IPS-NIHi11 (cell line): ENCODE data around the gene DCHS2.

Experiments used
- DNase-seq: peaks from one replicate; pipeline ENCODE4 v3.0.0; 2012; ENCODE audit warnings: mixed read lengths, low spot score

Gene DCHS2

DNA sequence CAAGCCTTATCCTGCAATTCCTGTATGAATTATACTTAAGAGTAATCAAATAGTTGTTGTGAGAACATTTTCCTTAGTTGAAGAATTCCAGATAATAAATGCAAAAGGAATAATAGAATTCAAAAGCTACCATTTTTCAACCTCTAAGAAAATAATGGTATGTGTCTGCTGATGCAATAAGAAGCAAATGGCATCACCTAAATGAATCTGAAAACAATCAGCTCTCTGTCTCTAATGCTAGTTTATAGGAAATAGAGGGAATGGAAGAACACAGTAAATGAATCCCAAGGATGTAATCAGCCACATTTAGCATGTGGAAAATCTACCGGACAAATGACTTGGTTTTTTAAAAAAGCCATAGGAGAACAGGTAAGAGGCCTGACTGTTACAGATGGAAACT lies 115.1 kb downstream of the DCHS2 start:
- DNase-seq = no peak

DNA sequence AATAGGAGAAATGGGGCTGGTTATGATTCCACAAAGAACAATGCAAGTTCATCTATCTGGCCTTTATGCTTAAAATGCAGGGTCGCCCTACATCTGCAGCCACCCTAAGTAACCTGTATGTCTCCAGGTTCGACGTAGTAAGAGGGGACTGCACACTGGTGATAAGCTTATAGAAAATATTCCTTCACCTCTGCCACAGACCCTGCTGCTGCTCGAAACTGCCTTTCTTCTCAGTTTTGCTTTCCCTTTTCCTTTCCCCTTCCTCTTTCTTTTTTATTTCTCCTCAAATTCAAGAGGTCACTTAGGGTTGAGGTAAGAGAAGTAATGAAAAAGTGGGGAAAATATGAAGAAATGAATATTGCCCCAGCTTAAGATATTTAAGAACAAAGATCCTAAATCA lies 123.5 kb downstream of the DCHS2 start:
- DNase-seq = no peak

DNA sequence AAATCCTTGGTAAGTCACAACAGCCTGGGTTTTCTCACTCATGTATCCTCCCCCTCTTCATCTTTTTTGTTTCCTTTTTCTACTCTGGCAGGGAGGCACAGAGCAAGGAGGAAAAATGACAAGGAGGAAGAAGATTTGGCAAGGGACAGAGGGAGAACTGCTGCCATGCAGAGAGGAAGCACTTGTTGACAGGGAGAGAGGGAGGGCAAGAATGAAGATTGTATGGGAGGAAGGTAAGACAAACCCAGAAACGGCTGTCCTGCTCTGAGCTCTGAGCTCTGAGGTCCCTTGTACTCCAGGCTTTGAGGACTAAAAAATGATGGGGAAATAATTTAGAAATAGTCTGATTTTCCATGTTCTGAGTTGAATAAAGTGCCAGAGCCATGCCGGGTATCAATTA lies 123.9 kb downstream of the DCHS2 start:
- no peak for DNase-seq

DNA sequence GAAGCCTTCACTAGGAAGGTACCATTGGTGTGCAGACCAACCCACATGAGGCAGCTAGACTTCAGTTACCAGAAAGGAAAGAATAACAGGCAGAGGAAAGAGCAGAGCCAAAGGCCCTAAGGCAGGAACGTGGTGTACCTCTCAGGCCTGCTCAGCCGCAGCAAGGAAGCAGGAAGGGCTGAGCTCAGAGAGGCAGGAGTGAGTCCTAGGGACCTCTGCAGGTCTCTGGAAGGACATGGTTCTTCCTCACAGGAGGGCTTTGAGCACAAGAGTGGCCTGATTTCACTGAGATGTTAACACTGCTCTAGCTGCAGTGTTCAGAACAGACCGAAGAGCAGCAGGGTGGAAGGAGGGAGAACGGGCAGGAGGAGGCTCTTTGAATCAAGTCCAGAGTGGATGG lies 124.6 kb downstream of the DCHS2 start:
- no peak for DNase-seq

DNA sequence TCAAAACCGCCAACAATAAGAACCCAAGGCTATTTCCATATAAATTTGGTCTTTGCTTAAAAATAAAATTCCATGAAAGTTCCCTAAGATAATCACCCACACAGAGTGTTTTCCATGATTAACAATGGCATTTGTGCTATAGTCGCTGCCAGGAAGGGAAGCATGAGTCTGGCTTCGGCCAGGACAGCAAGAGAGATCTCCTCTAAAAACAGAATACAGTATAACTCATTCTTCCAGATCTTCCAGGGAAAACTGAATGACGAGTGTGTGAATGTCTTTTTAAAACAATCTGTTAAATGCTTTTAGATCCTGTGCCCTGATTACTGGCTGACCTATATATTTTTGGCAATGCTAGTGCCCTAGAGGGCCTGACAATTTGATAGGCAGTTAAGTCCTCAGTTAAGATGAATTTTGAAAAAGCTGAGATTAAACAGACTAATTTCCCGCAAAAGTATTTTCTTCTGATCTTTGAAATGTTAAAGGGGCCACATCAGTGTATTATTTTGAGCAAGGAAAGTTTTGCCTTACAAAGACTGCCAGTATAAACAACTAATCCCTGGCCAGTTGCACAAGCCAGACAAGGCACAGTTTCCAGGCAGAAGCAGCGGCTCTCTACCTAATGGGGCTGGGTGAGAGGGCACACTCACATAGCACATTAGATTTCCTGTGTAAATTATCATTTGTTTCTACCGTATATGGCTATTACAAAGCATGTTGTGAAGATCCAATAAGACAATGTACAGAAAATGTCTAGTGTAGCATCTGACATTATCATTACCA lies 127.3 kb downstream of the DCHS2 start:
- no peak for DNase-seq

DNA sequence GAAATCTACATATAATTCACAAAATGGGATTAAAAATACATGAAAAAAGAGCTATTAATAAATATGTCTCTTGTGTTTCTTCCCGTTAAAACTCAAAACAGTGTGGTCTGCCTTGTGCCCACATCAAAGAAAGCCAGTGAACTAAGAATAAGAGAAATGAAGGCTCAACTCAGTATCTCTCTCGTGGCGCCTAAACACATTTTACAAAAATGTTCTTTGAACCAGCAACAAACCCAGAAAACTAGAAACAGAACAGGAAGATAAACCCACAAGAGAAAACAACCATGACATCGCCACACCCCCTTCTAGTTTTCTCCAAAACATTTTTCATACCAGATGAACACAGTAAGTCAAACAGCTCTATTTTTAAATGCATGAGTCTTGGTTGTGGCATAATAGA lies 130.1 kb downstream of the DCHS2 start:
- no peak for DNase-seq

DNA sequence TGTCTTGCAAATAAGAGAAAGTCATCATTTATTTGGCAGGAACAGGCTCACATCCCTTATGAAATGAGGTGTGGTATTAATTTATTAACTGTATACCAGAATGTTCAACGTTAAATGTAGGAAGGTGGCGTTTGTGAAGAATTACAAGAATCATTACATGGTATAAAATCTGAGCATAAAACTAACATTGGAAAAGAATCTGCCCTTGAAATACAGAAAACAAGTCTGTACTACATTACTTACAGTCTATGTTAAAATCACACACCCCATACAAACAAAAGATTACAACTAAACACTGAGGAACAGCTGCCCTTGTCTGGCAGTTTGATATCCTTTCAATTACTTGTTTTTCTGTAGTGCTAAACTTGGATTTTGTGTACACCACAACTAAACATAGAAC lies 131.1 kb downstream of the DCHS2 start:
- DNase-seq = no peak

DNA sequence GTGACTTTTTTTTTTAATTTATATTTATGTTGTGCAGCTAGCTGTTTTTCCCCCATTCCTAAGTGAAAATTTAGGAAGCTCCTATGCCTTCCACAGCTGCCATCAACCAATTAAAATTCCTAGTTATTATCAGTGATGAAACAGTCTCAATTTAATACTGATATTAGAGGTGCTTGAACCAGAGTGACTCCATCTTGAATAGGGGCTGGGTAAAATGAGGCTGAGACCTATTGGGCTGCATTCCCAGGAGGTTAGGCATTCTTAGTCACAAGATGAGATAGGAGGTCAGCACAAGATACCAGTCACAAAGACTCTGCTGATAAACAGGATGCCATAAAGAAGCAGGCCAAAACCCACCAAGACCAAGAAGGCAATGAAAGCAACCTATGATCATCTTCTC lies 136.7 kb downstream of the DCHS2 start:
- DNase-seq = no peak

DNA sequence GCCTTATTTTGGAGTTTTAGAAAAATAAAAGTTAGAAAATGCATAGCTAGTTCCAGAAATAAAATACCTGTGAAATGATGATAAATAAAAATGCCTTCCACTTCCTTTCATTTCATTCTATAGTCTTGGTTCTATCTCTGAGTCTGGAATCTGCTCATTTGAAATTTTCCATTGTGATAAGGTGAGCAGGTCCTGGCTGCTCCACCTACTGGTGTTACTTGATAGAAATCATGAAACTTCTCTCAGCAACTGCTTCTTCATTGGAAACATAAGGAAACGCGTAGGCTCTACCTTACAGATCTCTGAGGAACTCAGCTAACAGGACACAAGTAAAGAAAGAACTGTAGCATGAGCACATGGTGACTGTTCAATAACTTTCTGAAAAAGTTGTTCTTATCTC lies 141.8 kb downstream of the DCHS2 start:
- peak; percentile 51 for DNase-seq

DNA sequence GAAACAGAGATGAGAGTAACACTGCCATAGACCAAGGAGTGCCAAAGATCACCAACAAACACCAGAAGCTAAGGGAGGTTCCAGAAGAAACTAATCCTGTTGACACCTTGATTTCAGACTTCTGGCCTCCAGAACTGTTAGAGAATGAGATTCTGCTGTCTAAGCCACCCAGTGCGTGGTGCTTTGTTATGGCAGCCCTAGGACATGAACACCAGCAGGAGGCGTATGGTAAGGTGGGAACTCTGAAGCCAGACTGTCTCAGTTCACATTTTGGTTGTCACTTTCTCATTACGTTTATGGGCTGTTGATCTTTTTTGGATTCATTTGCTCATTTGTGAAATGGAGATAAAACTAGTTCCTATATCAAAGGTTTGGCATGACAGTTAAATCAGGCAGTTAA lies 142.9 kb downstream of the DCHS2 start:
- no peak for DNase-seq

DNA sequence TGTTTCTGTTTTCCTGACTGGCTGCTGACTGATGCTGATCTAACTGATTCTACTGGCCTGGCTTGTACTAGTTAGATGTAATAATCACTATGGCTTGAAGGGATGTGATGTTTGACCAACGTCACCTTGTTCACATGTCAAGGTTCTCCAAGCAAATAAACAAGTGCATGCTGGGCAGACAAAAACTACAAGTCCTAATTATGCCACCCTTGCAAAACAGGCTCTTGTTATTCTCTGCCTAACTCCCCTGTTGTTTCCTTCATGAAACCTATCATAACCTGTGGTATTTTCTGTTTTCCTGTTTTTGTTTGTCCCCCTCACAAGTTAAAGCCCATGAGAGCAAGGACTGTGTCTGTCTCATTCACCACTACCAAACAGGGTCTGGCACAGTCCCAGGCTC lies 146.2 kb downstream of the DCHS2 start:
- no peak for DNase-seq

DNA sequence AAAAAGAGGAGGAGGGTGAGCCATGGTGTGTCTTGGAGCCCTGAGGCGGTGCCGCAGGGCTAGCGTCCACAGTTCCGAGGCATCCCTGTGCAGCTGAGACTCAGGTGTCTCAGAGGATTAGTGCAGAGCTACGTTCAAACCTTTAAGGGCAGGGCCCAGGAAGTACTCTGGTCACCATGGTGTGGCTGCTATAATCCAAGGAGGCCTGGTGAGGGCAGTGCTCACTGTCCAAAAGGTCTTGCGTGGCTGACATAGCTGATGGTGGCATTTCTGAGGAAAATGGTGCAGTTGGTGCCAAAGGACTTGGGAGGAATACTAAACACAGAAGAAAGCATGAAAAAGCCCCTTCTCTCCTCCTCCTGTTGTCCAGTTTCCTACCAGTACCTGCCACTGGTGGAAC lies 146.9 kb downstream of the DCHS2 start:
- peak; percentile 39 for DNase-seq

DNA sequence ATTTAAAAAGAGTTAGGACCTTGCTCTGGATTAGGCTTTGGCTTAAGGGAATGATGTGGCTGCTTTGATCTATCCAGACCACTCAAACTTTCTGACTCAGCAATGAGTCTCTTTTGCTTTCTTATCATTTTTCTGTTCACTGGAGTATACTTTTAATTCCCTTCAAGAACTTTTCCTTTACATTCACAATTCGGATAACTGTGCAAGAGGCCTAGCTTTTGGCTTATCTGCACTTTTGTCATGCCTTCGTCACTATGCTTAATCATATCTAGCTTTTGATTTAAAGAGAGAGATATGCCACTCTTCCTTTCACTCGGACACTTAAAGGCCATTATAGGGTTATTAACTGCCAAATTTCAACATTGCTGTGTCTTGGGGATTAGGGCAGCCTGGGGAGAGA lies 147.9 kb downstream of the DCHS2 start:
- no peak for DNase-seq

DNA sequence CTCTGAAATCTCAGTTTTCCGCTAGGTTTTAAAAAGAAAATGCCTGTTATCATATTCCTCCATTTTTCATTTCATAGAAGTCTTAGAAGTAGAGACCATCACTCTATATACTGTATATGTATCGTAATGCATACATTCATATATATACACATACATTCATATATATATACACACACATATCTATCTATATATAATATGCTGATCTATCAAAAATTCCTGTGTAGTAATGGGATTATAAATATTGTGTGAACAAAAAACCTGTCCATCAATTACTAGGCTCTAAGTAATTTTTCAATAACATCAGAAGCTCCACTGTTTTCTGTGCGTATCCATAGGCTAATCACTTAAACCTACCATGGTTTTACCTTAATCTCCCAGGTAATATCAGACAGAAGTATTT lies 150.2 kb downstream of the DCHS2 start:
- no peak for DNase-seq

DNA sequence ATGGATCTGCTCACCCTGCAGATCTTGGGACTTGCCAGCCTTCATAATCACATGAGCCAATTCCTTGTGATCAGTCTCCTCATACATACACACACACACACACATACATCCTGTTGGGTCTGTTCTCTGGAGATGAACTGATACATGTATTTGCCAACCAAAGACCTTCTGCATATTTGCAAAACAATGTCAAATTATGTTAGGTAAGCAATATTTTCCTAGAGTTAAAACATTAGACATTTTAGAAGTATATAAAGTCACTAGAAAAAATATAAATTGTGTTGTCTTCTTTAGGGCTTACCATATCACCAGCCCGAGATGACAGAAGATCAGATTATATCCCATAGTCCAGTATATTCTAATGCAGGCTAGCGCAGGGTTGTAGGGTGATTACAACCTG lies 156.0 kb downstream of the DCHS2 start:
- no peak for DNase-seq

DNA sequence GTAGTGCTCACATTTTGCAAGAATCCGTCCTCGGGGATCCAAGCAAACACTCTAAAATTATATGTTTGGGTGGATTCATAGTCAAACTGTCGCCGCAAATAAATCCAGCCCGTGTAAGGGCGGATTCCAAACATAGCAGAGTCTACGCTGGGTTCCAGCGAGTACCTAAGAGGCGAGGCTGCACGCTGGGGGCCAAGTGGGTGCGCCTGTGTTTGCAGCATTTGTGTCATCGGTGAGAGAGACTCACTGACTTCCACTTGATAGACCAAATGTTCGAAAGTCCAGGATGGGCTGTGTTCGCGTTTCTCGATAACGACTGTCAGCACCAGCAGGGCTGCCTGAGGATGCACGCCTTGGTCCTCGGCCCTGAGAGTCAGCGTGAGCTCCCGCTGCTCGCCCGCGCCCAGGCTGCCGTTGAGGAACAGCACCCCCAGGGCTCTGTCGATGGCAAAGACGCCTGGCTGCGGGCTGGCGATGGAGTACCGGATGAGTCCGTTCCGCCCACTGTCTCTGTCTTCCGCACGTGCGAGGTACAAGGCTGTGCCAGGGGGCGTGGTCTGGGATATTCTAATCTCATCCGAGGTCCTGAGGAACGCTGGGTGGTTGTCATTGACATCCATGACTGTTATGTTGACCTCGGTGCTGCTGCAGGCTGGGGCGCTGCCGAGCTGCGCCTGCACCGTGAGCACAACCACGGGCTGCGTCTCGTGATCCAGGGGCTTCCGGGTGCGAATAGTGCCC lies 158.7 kb downstream of the DCHS2 start:
- peak; percentile 50 for DNase-seq

DNA sequence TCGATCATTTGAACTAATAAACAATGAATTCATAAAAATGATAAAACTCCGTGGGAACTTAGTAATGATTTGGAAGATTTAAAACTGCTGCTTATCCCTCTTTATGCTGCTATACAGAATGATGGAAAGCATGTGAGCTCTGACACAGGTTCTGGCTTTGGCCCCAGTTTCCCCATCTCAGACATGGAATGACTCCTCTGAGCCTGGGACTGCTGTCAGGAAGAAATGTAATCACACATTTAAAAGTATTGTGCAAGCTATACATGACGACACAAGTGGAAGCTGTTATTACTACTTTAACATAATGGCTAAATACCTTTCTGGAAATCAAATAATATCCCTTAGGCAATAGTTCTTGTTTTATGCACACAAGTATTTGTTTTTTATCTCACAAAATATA lies 161.7 kb downstream of the DCHS2 start:
- no peak for DNase-seq

DNA sequence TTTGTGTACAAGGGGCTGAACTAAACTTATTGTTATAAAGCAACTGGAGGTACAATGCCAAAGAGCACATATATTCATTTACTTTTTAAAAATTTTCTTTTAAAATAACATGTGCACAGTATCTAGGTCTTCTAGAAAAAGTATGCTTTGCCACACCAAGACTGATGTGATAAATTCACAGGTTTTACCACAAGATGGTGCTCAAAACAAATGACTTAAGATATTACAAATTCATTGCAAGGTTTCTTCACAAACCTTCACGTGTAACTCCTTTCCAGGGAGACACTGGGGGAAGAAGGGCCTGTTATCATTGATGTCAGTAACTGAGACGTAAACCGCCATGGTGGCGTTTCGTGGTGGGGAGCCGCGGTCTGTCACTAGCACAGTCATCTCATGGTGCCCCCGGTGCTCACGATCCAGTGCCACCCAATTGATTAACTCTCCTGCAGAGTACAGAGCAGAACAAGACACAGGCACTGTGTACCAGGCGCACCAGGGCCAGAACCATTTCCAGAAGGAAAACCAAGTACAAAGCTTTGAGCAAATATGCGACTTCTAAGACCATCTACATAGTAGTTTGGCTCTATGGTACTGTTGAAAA lies 162.2 kb downstream of the DCHS2 start:
- DNase-seq = peak; percentile 17

DNA sequence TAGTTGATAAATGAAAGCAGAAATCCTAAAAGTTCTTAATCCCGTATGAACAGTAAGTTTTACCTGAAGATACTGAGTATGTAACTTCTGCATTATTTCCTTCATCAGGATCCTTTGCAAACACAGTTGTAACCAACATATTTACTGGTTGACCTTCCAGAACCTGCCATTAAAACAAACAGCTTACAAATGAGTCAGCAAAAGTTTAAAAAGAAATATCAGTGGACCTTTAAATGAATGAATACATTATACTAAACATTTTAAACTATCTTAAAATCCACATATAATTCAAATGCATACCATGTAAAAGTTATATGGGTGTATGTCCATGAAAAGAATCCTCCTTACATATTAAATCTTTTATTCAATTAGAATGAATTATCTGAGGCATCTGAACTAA lies 163.6 kb downstream of the DCHS2 start:
- no peak for DNase-seq

DNA sequence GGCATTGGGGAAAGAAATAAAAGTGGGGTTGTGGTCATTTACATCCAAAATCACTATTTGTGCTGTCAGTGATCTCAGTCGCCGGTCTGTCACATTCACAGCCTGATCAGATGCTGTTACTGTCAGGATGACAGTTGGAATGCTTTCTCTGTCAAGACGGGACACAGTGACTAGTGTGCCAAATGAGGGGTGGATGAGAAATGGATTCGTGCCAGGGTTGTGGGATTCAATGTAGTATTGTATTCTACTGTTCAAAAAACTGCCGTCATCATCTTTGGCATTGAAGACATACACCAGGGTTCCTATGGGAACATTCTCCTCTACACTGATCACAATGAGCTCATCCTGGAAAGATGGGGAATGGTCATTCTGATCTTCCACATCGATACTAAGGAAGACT lies 171.1 kb downstream of the DCHS2 start:
- no peak for DNase-seq

DNA sequence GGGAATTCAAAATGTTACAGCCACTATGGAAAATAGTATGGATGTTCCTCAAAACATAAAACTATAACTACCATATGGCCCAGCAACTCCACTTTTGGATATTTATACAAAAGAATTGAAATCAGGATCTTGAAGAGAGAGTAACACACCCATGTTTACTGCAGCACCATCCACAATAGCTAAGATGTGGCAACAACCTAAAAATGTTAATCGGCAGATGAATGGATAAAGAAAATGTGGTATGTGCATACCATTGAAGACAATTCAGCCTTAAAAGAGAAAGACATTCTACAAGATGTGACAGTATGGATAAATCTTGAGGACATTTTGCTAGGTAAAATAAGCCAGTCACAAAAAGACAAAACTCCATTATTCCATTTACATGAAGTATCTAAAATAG lies 171.9 kb downstream of the DCHS2 start:
- no peak for DNase-seq

DNA sequence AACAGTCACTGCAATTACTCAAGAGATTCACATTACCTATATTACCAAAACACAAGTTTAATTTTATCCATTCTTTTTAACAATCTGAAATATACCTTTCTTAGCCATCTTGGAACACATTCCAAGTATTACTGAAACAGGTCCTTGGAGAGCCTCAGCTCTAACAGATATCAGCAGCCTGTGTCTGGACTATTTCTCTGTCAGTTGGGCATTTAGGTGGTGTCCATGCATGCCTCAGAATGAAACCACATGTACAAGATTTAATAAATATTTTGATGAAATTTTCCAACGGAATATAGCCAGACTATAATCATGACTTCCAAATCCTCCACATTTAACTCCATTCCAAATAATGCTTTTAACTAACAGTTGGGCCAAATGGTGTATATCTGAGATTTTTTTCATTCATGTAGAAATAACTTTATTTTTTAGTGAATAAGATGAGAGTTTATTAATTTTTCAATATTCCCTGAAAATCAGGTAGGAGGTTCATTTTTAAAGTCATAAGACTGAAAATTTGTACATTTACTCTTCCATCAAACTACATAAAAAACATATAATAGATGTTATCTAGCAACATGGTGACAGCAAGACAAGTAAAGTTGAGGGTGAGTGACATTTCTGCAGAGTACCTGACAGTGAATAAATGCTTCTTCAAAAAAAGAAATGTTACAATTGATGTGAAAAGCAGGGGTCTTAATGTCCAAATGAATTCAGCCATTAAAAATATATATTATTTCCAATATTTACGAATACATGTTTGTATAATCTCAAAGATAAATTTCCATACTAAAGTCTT lies 174.2 kb downstream of the DCHS2 start:
- DNase-seq = no peak

DNA sequence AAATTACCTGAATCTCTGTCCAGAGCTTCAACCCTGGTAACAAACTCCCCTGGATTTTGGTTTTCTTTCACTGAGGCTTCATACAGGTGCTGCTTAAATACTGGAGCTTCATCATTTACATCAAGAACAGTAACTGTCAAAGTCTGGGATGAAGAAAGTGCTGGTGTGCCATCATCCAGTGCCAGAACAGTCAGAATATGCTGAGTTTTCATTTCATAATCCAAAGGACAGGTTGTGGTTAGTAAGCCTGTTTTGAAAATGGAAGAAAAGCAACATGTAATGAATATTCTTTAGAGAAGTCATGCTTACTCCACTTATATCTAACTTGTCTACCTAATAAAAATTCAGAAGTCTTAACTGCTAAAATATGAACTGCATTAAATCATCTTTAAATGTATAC lies 175.9 kb downstream of the DCHS2 start:
- DNase-seq = no peak
